Osteoblast (primary cell): ENCODE measurements around the gene IL17B. TPM values are rescaled to one million over a fixed set of nuclear protein-coding genes. Genes with fewer than 3 reads are reported as not detected.

Experiments used
- DNase-seq: peaks from one replicate; pipeline ENCODE4 v3.0.0; 2011; ENCODE audit warnings: low spot score, mixed read lengths; ENCODE audit not compliant: insufficient read length; ENCODE audit errors: missing footprints
- H2AFZ ChIP-seq: 2 replicates; pipeline ENCODE4 v1.6.0; 2011; ENCODE audit warnings: mild to moderate bottlenecking, low read length
- H3K27ac ChIP-seq: 2 replicates; pipeline ENCODE4 v1.5.1; 2011; ENCODE audit warnings: mild to moderate bottlenecking, low read depth, low read length, moderate library complexity
- H3K27me3 ChIP-seq: 2 replicates; pipeline ENCODE4 v1.6.0; 2012; ENCODE audit warnings: mild to moderate bottlenecking, control low read depth, inconsistent platforms, low read length, moderate library complexity; ENCODE audit not compliant: insufficient read depth
- H3K36me3 ChIP-seq: 2 replicates; pipeline ENCODE4 v1.5.1; 2011; ENCODE audit warnings: mild to moderate bottlenecking, low read length, control low read depth, moderate library complexity; ENCODE audit not compliant: insufficient read depth
- H3K4me1 ChIP-seq: 2 replicates; pipeline ENCODE4 v1.5.1; 2011; ENCODE audit warnings: mild to moderate bottlenecking, low read length, control low read depth, moderate library complexity; ENCODE audit not compliant: insufficient read depth
- H3K4me2 ChIP-seq: 2 replicates; pipeline ENCODE4 v1.6.0; 2011; ENCODE audit warnings: mild to moderate bottlenecking, low read length; ENCODE audit not compliant: insufficient read depth
- H3K4me3 ChIP-seq: fragments of 200-600 bp; sonication (generic); 3 replicates; pipeline ENCODE4 v1.5.1; 2012; ENCODE audit warnings: mild to moderate bottlenecking, low read length, inconsistent platforms; ENCODE audit not compliant: insufficient read depth
- H3K79me2 ChIP-seq: 2 replicates; pipeline ENCODE4 v1.6.0; 2012; ENCODE audit warnings: mild to moderate bottlenecking, low read length, control low read depth, inconsistent platforms; ENCODE audit not compliant: insufficient read depth
- H3K9me3 ChIP-seq: 2 replicates; pipeline ENCODE4 v1.5.1; 2011; ENCODE audit warnings: low read depth, low read length, control low read depth
- H4K20me1 ChIP-seq: 2 replicates; pipeline ENCODE4 v1.6.0; 2012; ENCODE audit warnings: mild to moderate bottlenecking, low read length, control low read depth; ENCODE audit not compliant: insufficient read depth
- total RNA-seq: library from RNA; depleted of rRNA; stranded (reverse); fragments of >200 nt; gene quantifications from 2 replicates; pipeline ENCODE4 v1.2.3, GENCODE V29; 2012
- TF ChIP-seq, protein P1 (sequence below): IDR thresholded peaks from 2 replicates; pipeline ENCODE4 v1.5.1; 2011; ENCODE audit warnings: mild to moderate bottlenecking, low read depth, low read length, moderate library complexity; ENCODE audit errors: extremely low read depth

The IL17B gene
- total RNA-seq, 1 donor = not detected

GRCh38 chr5:149355688-149356087 lies 23.4 kb downstream of the IL17B start:
- TF ChIP-seq, protein P1, sequence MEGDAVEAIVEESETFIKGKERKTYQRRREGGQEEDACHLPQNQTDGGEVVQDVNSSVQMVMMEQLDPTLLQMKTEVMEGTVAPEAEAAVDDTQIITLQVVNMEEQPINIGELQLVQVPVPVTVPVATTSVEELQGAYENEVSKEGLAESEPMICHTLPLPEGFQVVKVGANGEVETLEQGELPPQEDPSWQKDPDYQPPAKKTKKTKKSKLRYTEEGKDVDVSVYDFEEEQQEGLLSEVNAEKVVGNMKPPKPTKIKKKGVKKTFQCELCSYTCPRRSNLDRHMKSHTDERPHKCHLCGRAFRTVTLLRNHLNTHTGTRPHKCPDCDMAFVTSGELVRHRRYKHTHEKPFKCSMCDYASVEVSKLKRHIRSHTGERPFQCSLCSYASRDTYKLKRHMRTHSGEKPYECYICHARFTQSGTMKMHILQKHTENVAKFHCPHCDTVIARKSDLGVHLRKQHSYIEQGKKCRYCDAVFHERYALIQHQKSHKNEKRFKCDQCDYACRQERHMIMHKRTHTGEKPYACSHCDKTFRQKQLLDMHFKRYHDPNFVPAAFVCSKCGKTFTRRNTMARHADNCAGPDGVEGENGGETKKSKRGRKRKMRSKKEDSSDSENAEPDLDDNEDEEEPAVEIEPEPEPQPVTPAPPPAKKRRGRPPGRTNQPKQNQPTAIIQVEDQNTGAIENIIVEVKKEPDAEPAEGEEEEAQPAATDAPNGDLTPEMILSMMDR = no peak
- H3K4me2 ChIP-seq = no peak overlapping the region
- peaks cover 28% of the 10 kb centered on the region for H3K36me3 ChIP-seq
- H3K4me3 ChIP-seq = no peak overlapping the region
- H3K27me3 ChIP-seq = no peaks in the 10 kb centered on the region
- H3K27ac ChIP-seq = no peak overlapping the region
- peaks cover 13% of the 10 kb centered on the region for H3K4me1 ChIP-seq
- no peaks in the 10 kb centered on the region for H4K20me1 ChIP-seq
- H3K79me2 ChIP-seq = peaks cover 6% of the 10 kb centered on the region
- no peak overlapping the region for H2AFZ ChIP-seq
- H3K9me3 ChIP-seq = no peaks in the 10 kb centered on the region
- DNase-seq = no peak

DNA sequence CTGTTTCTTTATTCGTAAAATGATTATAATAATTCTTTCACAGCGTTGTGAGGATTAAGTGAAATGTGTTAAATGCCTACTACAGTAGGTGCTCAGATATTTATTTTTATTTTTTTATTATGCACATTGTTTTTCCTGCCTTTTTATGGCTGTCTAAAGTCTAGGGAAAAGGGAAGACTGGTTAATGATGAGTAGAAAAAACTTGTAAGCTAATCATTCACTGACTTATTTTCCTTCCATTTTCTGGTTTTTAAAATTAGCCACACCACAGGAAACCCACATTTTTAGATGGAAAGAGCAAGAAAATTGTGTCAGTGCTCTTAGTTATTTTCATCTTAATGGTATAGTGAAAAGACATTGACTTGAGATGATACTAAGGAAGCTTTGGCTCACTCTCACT lies 25.2 kb downstream of the IL17B start:
- DNase-seq = no peak
- Histone ChIP-seq H3K4me3 (no peak overlapping the region), H3K36me3 (peaks cover 46% of the 10 kb centered on the region), H2AFZ (no peak overlapping the region), H3K27ac (no peak overlapping the region), H3K27me3 (no peaks in the 10 kb centered on the region), H4K20me1 (no peaks in the 10 kb centered on the region), H3K9me3 (no peaks in the 10 kb centered on the region), H3K4me1 (peaks cover 13% of the 10 kb centered on the region), H3K79me2 (peaks cover 14% of the 10 kb centered on the region), H3K4me2 (no peak overlapping the region)
- TF ChIP-seq, protein P1 = no peak

DNA sequence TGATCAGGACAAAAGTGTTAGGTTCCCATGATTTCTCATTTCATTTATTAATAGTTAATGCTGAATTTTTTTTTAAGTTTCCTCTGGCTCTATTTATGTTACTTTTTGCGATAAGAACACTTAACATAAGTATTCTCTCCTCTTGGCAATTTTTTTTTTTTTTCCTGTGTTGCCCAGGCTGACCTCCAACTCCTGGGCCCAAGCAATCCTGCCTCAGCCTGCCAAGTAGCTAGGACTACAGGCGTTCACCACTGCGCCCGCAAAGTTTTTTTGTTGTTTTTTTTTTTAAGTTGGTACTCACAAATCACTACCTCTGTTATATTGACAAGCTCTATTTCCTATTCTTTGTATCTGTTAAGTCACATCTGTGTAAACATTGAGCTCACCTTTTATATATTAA lies 26.9 kb downstream of the IL17B start:
- Histone ChIP-seq H3K4me3 (no peak overlapping the region), H3K79me2 (peaks cover 31% of the 10 kb centered on the region), H3K27me3 (no peaks in the 10 kb centered on the region), H4K20me1 (no peaks in the 10 kb centered on the region), H3K4me1 (peaks cover under 1% of the 10 kb centered on the region), H3K9me3 (no peaks in the 10 kb centered on the region), H3K27ac (no peak overlapping the region), H3K4me2 (no peak overlapping the region), H2AFZ (no peak overlapping the region), H3K36me3 (peaks cover 59% of the 10 kb centered on the region)
- TF ChIP-seq, protein P1 = no peak
- DNase-seq = no peak

DNA sequence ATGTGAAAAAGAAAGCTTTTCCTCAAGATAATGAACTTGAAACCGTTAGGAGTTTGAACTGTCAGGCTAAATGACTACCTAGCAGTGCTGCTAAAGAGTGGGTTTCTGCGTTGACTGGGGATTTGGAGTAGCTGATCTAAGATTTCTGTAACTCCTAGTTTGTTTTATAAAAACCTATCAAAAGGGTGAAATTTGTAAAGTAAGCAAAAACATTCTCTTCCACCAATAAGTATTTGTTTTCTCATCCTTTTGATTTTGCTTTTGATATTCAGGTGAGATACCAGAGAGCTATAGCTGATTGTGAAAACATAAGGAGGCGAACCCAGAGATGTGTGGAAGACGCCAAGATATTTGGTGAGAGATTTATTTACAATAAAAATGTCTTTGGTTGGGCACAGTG lies 29.7 kb downstream of the IL17B start:
- Histone ChIP-seq H3K9me3 (no peaks in the 10 kb centered on the region), H3K4me1 (peaks cover 9% of the 10 kb centered on the region), H4K20me1 (no peaks in the 10 kb centered on the region), H3K36me3 (peaks cover 57% of the 10 kb centered on the region), H3K4me2 (no peak overlapping the region), H3K27me3 (no peaks in the 10 kb centered on the region), H3K27ac (no peak overlapping the region), H3K79me2 (peaks cover 47% of the 10 kb centered on the region), H2AFZ (no peak overlapping the region), H3K4me3 (no peak overlapping the region)
- TF ChIP-seq, protein P1 = no peak
- DNase-seq = no peak
